HG02943 (cell line): ENCODE data around the gene TOLLIP.
"Not testable (repeated sequence)": the region's sequence is repeated elsewhere in the genome, so short reads cannot be mapped to it uniquely, and the experiment has no call there.

Experiments
- ATAC-seq: cut with Tn5 transposase; IDR thresholded peaks from one replicate; pipeline ENCODE4 v1.9.1; 2021; ENCODE audit warnings: mild to moderate bottlenecking, low read depth, moderate library complexity; ENCODE audit not compliant: unreplicated experiment

Gene TOLLIP

GRCh38 chr11:1344056-1344635, 34.7 kb upstream of the TOLLIP start:
- ATAC-seq = no peak

- no peak for ATAC-seq
Measured at GRCh38 chr11:1343391-1344055, 34.1 kb upstream of the TOLLIP start.

- no peak for ATAC-seq
Measured at GRCh38 chr11:1342946-1343345, 33.5 kb upstream of the TOLLIP start.

- ATAC-seq = no peak
Measured at GRCh38 chr11:1341928-1342524, 32.6 kb upstream of the TOLLIP start.

- ATAC-seq = not testable (repeated sequence)
Measured at GRCh38 chr11:1341226-1341625, 31.8 kb upstream of the TOLLIP start.

- no peak for ATAC-seq
Measured at GRCh38 chr11:1340111-1340510, 30.7 kb upstream of the TOLLIP start.

- no peak for ATAC-seq
Measured at GRCh38 chr11:1339066-1339675, 29.7 kb upstream of the TOLLIP start.

- ATAC-seq = no peak
Measured at GRCh38 chr11:1338201-1339065, 29.0 kb upstream of the TOLLIP start.

GRCh38 chr11:1337647-1338007, 28.2 kb upstream of the TOLLIP start:
- ATAC-seq = no peak

- ATAC-seq = no peak
Measured at GRCh38 chr11:1336836-1337646, 27.6 kb upstream of the TOLLIP start.

GRCh38 chr11:1335811-1336761, 26.7 kb upstream of the TOLLIP start:
- ATAC-seq = no peak

GRCh38 chr11:1335264-1335810, 25.9 kb upstream of the TOLLIP start:
- ATAC-seq = no peak

- no peak for ATAC-seq
Measured at GRCh38 chr11:1333860-1334259, 24.4 kb upstream of the TOLLIP start.

- no peak for ATAC-seq
Measured at GRCh38 chr11:1333091-1333772, 23.8 kb upstream of the TOLLIP start.

- no peak for ATAC-seq
Measured at GRCh38 chr11:1330473-1330872, 21.0 kb upstream of the TOLLIP start.

- no peak for ATAC-seq
Measured at GRCh38 chr11:1327064-1327460, 17.6 kb upstream of the TOLLIP start.

GRCh38 chr11:1326435-1327063, 17.1 kb upstream of the TOLLIP start:
- no peak for ATAC-seq

GRCh38 chr11:1323774-1324173, 14.3 kb upstream of the TOLLIP start:
- no peak for ATAC-seq
